Raji (cell line): ENCODE results near the gene ZBTB42.

Experiments
- POLR2A ChIP-seq: IDR thresholded peaks from 2 replicates; pipeline ENCODE4 v1.6.1; 2011; ENCODE audit warnings: low read depth, low read length, control low read depth; ENCODE audit not compliant: insufficient read depth

The ZBTB42 gene

DNA sequence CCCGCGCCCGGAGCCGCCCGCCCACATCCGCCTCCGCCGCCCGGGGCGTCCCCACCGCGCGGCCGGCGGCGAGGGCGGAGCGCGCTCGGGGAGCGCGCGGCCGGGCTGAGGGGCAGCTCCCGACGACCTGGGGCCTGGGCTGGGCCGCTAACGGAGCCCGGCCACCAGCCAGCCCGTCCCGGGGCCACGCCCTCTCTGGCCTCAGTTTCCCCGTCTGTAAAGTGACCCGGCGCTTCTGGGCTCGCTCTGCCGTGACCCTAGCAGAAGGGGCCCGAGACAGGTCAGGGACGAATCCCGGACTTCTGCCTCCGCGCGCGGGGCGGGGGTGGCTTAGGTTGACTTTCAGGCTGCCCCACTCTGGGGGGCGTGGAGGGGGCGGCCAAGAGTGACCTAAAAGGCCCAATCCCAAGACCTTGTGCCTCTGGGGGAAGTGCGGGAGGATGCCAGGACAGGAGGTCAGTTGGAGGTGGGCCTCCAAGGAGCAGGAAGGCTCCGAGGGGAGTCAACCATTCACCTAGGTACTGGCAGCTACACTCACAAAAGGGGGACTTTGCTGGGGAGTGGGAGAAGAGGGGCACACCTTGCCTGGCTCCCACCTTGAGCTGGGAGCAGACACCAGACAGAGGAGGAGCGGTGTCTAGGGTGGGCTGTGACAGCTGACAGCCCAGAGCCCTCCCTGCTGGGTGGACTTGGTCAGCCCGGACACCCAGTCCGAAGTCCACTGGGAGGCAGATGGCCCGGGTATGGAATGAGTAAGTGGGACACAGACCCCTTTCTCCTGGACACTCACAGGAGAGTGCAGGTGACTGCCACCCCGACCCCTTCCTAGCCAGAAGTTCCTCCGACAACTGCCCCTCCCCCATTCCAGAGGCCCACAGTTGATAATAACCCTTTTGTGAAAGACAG, 4.9 kb upstream of the ZBTB42 start:
- peak; percentile 75 for TF ChIP-seq POLR2A

DNA sequence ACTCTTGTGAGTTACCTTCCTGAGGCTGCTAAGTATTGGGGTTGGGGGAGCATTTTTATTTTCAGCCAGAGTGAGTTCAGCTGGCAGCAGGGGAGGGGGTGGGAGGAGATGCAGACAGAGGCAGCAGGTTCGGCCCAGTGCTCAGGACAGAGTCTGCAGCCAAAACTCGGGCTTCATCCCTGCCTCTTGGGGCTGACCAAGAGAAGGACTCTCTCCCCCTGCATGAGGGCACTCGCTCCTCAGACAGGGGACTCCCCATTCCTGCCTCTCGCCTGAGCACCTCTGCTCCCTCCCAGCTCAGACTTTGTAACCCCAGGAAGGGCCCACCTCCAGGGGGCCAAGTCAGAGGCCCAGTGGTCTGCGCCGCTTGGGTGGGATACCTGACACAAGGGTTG, 4.2 kb upstream of the ZBTB42 start:
- no peak for TF ChIP-seq POLR2A

DNA sequence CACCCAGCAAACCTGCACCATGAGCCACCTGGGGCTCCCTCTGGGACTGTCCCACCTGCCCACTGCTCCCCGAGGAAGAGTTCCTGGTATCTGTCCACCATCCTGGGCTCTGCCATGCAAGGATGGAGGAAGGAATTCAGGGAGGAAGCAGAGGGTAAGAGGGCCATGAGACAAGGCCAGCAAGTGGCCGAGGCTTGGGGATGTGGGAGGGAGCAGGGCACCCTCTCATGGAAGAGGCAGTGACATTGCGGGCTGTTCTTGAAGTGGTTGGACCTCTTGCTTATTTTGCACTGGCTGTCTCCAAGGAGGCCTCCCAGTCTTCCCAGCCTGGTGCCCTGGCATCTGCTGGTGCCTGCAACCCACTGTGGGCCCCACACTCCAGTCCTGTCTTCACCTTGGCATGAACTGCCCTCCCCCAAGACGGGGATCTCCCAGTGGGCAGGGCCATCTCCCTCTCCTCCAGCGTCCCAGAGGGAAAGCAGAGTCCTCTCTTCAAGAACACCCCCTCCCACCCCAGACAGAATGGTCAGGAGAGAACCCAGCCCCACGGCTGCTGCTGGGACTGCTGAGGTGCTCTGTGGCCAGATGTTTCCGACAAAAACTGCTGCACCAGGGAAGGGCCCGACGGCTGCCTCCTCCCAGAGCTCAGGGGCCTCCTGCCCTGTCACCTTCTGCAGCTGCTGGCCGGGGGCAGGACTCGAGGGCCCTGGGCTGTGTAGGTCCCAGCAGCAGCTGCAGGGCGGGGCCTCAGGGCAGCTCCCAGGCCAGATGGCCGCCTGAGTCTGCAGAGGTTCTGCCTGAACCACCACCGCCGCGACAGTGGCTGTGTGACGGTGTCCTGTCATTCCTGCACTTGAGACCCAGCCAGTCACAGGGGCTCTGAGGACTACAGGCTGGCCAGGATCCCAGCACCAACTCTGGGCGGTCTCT, 3.5 kb upstream of the ZBTB42 start:
- no peak for TF ChIP-seq POLR2A

DNA sequence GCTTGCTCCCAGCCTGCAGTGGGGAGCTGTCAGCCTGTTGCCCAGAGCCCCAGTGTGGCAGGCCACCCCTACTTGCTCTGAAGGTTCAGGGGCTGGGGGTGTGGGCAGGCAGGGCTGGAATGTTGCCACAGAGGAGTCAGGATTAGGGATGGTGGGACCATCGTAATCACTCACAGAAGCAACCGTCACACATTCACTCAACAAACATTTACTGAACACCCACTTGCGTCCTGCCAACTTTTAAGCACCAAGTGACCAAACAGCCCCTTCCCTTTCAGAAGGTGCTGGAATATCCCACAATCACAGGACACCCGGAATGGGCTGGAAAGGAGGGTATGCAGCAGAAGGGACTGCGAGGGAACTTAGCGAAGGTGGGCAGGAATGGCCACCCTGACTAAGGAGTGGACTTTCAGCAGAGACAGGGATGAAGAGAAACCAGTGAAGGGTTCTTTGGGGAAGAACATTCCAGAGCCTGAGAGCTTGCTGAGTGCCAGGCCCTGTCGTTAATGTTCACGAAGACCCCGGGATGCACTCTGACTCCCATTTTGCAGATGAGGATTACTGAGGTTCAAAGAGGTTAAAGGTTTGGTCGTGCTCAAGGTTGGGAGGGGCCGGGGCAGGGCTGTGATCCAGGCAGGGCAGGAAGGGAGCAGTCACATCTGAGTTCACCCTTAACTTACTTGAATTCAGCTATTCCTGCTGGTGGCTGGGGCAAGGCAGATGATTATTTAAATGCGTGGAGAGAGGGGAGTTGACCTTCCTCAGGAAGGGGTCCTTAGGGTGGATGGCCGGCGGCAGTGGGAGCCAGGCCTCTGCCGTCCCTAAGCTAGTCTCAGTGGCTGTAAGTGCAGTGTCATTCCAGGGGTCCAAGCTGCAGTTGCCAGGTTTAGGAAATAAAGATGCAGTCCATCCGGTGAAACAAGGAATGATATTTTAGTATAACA, 2.3 kb upstream of the ZBTB42 start:
- TF ChIP-seq POLR2A, result no peak

DNA sequence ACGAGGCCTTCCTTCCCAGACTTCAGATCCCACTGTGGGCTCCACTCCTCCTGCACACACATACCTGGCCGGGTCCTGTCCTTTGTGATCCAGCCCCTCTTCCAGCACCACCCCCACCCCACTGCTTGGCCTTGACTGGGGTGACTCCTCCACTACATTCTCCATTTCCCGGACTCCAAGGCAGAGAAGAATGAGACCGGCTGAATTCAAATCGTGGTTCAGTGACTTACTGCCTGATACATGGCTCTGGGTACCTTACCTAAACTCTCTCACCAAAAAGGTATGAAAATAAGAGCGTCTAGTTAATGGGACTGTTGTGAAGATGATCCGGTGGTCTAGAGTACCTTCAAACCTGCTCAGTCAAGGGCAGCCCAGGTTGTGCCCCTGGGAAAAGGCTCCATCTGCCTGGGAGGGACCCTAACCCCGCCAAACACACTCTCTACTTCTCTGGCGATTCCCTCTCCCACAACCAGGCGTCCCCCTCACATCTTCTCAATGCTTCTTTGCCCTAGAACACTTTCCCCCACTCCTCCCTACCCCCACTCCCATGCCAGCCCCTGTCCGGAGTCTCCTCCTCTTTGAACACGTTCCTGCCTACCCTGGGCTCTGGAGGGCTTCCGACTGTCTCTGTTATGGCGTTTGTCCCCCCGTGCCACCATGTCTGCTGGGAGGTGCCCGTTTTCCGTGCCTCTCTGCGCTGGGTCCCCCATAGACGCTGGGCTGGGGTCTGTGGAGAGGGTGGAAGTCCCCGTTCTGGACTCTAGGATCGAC, 1.5 kb upstream of the ZBTB42 start:
- no peak for TF ChIP-seq POLR2A

DNA sequence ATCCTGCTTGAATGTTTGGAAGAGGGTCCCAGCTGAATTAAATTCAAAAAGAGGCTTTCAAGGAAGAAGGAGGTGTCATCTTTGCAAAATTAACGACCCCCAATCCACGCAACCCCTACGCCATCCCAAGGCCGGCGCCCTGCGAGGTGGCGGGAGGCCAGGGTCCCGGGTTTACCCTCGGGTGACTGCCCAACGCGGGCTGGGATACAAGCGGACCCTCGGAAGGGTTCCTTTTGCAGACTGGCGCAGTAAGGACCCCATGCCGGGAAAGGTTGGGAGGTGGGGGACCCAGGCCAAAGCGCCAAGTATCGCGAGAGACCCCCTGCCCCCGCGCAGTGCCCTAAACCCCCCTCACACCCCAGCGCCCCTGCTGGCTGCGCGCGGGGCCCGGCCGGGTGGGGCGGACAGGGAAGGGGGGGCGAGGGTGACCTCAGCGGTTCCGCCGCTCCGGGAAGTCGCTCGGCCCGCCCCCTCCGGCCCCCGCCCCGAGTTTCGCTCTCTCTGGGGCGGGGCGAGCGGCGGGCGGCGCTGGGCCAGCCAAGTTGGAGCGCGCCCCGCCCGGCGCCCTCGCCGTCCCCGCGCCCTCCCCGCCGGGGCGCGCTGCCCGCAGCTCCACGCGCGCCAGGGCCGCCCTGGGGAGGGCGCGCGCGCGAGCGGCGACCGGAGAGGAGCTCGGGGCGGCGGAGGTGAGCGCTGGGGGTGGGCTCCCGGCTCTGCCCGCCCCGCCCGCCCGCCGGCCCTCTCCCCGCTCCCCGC, 708 bp upstream of the ZBTB42 start:
- no peak for TF ChIP-seq POLR2A

DNA sequence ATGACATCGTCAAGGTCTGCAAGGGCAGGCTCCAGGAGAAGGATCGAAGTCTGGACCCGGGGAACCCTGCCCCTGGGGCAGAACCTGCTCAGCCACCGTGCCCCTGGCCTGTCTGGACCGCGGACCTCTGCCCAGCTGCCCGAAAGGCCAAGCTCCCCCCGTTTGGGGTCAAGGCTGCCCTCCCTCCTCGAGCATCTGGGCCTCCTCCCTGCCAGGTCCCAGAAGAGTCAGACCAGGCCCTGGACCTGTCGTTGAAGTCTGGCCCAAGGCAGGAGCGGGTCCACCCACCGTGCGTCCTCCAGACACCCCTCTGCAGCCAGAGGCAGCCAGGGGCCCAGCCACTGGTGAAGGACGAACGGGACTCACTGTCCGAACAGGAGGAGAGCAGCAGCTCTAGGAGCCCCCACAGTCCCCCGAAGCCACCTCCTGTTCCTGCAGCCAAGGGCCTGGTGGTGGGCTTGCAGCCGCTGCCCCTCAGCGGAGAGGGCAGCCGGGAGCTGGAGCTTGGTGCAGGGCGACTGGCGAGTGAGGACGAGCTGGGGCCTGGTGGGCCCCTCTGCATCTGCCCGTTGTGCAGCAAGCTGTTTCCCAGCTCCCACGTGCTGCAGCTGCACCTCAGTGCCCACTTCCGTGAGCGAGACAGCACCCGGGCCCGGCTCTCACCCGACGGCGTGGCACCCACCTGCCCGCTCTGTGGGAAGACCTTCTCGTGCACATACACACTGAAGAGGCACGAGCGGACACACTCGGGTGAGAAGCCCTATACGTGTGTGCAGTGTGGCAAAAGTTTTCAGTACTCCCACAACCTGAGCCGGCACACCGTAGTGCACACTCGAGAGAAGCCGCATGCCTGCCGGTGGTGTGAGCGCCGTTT, 856 bp downstream of the ZBTB42 start:
- TF ChIP-seq POLR2A, result no peak

DNA sequence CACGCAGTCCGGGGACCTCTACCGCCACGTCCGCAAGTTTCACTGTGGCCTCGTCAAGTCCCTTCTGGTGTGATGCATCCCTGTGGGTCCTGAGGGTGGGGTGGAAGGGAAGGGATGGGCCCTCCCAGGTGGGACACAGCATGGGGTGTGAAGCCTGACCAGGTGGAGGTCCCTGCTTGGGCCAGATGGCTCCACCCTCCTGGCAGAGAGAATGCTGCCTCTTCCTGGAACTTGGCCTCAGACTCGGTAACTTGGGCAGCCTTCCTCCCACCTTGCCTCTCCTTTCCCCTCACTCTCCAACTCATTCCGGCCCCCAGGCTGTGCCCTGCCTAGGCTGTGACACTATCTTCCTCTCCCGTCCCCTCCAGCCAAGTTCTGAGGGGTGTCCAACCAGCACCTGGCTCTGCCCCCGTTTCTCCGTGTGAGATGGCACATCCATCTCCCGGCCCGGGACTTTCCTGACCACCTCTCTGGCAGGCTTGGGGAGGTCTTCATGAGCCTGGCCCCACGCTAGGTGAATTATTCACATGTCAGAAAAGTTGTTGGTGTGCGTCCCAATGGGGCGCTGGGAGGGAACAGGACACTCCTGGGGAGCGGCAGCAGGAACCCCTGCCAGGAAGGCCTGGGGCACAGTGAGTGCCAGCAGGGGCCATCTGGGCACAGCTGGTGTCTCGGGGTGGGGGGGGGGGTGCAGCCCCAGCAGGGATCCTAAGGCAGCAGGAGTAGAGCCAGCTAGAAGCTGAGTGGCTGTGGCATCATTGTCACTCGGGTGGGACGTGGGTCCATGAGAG, 1.7 kb downstream of the ZBTB42 start:
- no peak for TF ChIP-seq POLR2A

DNA sequence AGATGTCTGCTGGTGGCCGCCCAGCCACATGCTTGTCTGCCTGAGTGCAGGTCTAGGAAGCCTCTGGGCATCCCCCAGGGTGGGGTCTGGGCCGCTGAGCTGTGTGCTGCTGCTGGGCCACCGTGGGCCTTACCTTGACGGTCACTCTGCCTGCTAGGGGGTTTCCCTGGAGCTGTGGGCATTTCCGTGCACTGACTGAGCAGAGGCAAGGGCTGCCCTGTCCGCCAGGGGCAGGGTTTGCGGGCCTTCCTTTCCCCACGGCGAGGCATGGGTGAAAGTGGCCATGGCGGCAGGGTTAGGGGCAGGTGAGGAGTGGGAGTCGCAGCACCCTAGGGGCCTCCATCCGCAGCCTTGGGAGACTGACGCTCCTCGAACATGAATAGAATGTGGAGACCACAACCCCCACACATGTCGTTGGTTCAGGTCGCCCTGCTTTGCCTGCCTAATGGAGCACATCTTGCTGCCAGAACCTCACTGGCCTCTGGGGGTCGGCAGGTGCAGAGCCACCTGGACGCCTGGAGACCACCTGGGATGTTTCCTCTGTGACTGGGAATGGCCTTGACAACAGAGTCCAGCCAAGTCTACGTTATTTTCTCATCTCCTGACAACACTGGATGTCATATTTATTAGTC, 2.5 kb downstream of the ZBTB42 start:
- no peak for TF ChIP-seq POLR2A

DNA sequence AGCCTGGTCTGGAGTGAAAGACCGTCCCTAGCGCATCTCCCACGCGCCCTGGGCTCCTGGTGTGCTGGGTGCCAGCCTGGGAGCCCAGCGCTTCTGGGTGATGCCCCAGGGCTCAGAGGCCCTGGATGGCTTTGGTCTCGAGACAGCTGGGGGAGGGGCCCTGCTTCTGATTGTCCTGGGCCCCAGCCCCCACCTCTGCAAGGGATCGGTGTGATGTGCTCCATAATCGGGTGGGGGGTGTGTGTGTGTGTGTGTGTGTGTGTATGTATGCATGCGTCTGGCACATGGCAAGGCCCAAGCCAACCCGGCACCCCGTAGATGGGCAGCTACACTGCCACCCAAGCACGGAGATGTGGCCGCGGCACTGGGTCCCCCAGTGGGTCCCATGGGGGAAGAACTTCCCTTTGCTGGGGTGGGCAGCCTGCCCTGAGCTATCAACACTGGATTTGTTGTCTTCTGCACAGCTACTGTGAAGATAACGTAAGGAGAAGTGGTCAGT, 3.1 kb downstream of the ZBTB42 start:
- no peak for TF ChIP-seq POLR2A
